ENCODE measurements around the gene GLYR1. TPM values are rescaled to one million over a fixed set of nuclear protein-coding genes. Genes with fewer than 3 reads are reported as not detected.
A peak's percentile ranks its signal among the peaks of the same experiment; 100 is the strongest.

Gene GLYR1
- total and polyA plus RNA-seq, 9 of the 15 experiments (the other 6 are each of a cell fraction or from before 2014, with no cell fraction given), result 6.7 to 99.2 (median 60.2) TPM

- TF ChIP-seq TSC22D4 (tag; IDR thresholded peaks at IDR 0.05), result no peak
- TF ChIP-seq GABPB1 (CRISPR knock-in tag; IDR thresholded peaks at IDR 0.05), result peak; percentile 75; the same call in 1 of the 2 replicates
- no peak for TF ChIP-seq ZNF785 (CRISPR knock-in tag; IDR thresholded peaks at IDR 0.05)
- no peak for TF ChIP-seq RERE (CRISPR knock-in tag; IDR thresholded peaks at IDR 0.05; ENCODE audit: borderline replicate concordance)
- TF ChIP-seq NEUROD1 (IDR thresholded peaks at IDR 0.05; ENCODE audit: borderline replicate concordance, low read depth, low read length, partially characterized antibody), result peak; percentile 65
- TF ChIP-seq E2F5 (CRISPR knock-in tag; IDR thresholded peaks at IDR 0.05), result no peak
- TF ChIP-seq EGR1 (conservative IDR thresholded peaks at IDR 0.05), result peak; percentile 72
- no peak for TF ChIP-seq ZBTB8A (IDR thresholded peaks at IDR 0.05; ENCODE audit: partially characterized antibody)
- no peak for TF ChIP-seq TEAD4 (IDR thresholded peaks at IDR 0.05; ENCODE audit: low read length)
- TF ChIP-seq TEAD4 (CRISPR knock-in tag; IDR thresholded peaks at IDR 0.05; ENCODE audit: borderline replicate concordance), result no peak
- no peak for TF ChIP-seq ZNF165 (CRISPR knock-in tag; IDR thresholded peaks at IDR 0.05; ENCODE audit: borderline replicate concordance)
- no peak for TF ChIP-seq ZNF134 (CRISPR knock-in tag; conservative IDR thresholded peaks at IDR 0.05)
- TF ChIP-seq ZNF444 (CRISPR knock-in tag; IDR thresholded peaks at IDR 0.05), result no peak
- no peak for TF ChIP-seq BRD9 (IDR thresholded peaks at IDR 0.05; ENCODE audit: low read depth, partially characterized antibody)
- peak; percentile 95 for TF ChIP-seq POLR2A (conservative IDR thresholded peaks at IDR 0.05)
- TF ChIP-seq CHAMP1 (IDR thresholded peaks at IDR 0.05), result no peak
- no peak for TF ChIP-seq ARNT (IDR thresholded peaks at IDR 0.05)
- no peak for TF ChIP-seq ARID1B (IDR thresholded peaks at IDR 0.05)
- peak; percentile 78; the same call in 1 of the 2 replicates for TF ChIP-seq CBX1 (IDR thresholded peaks at IDR 0.05; ENCODE audit: low read depth)
These were observed at the start of gene GLYR1, which contains the start of gene UBN1 (continued) for GRCh38 chr16:4846901-4847773.

All from K562 (cell line).